Neural cell (in vitro differentiated cells): ENCODE data around the gene CCNL2.

Experiments used
- CTCF ChIP-seq: fragments of 450-650 bp; IDR thresholded peaks from 2 replicates; pipeline ENCODE4 v1.5.1; 2014; ENCODE audit warnings: antibody characterized with exemption, mild to moderate bottlenecking, moderate library complexity; ENCODE audit not compliant: poor library complexity, severe bottlenecking
- EP300 ChIP-seq: fragments of 450-650 bp; conservative IDR thresholded peaks from 2 replicates; pipeline ENCODE4 v1.6.1; 2014; ENCODE audit warnings: antibody characterized with exemption, mild to moderate bottlenecking, moderate library complexity; ENCODE audit not compliant: poor library complexity, severe bottlenecking
- EZH2 ChIP-seq: fragments of 200-600, 300-800 bp; shearing (Covaris generic), sonication (generic); IDR thresholded peaks from 2 replicates; pipeline ENCODE4 v1.6.1; 2014; ENCODE audit warnings: antibody characterized with exemption, low read length, borderline replicate concordance, mild to moderate bottlenecking; ENCODE audit not compliant: insufficient read depth, poor library complexity, severe bottlenecking
- MXI1 ChIP-seq: fragments of 450-650 bp; conservative IDR thresholded peaks from 2 replicates; pipeline ENCODE4 v1.6.1; 2014; ENCODE audit warnings: antibody characterized with exemption, mild to moderate bottlenecking; ENCODE audit not compliant: poor library complexity, severe bottlenecking
- POLR2AphosphoS5 ChIP-seq: IDR thresholded peaks from 2 replicates; pipeline ENCODE4 v1.6.1; 2012
- REST ChIP-seq: IDR thresholded peaks from 2 replicates; pipeline ENCODE4 v1.6.1; 2012; ENCODE audit warnings: borderline replicate concordance

- TF ChIP-seq CTCF: no peak
- no peak for TF ChIP-seq EZH2
- no peak for TF ChIP-seq EP300
- TF ChIP-seq MXI1: no peak
- no peak for TF ChIP-seq POLR2AphosphoS5
- no peak for TF ChIP-seq REST
Observed at GRCh38 chr1:1374589-1374928, 24.6 kb downstream of the CCNL2 start.
